ENCODE measurements around the gene IBA57.
"Not testable (repeated sequence)": the region's sequence is repeated elsewhere in the genome, so short reads cannot be mapped to it uniquely, and the experiment has no call there.

The IBA57 gene

GRCh38 chr1:228213917-228214808 lies 48.6 kb downstream of the IBA57 start:
- DNase-seq: no peak

GRCh38 chr1:228214921-228215662 lies 49.5 kb downstream of the IBA57 start:
- no peak for DNase-seq

- no peak for DNase-seq
These were observed 50.1 kb downstream of the IBA57 start for GRCh38 chr1:228215663-228216116.

GRCh38 chr1:228216371-228217320 lies 51.0 kb downstream of the IBA57 start:
- no peak for DNase-seq

- DNase-seq: no peak
These were observed 52.1 kb downstream of the IBA57 start for GRCh38 chr1:228217551-228218344.

GRCh38 chr1:228218513-228219244 lies 53.1 kb downstream of the IBA57 start:
- DNase-seq: no peak

- DNase-seq: no peak
These were observed 53.8 kb downstream of the IBA57 start for GRCh38 chr1:228219245-228219961.

GRCh38 chr1:228219962-228220780 lies 54.6 kb downstream of the IBA57 start:
- no peak for DNase-seq

GRCh38 chr1:228221097-228221496 lies 55.5 kb downstream of the IBA57 start:
- DNase-seq: not testable (repeated sequence)

- no peak for DNase-seq
These were observed 56.9 kb downstream of the IBA57 start for GRCh38 chr1:228222548-228222947.

GRCh38 chr1:228224198-228225164 lies 58.9 kb downstream of the IBA57 start:
- no peak for DNase-seq

- DNase-seq: no peak
These were observed 59.6 kb downstream of the IBA57 start for GRCh38 chr1:228225165-228225710.

GRCh38 chr1:228225740-228226139 lies 60.1 kb downstream of the IBA57 start:
- no peak for DNase-seq

GRCh38 chr1:228226141-228226874 lies 60.7 kb downstream of the IBA57 start:
- no peak for DNase-seq

GRCh38 chr1:228226956-228227791 lies 61.6 kb downstream of the IBA57 start:
- DNase-seq: no peak

GRCh38 chr1:228228147-228228546 lies 62.5 kb downstream of the IBA57 start:
- not testable (repeated sequence) for DNase-seq

All from CD4-positive, alpha-beta T cell treated with Interleukin-10 for 1 hour (primary cell).